ENCODE results near the gene SART3. TPM values are rescaled to one million over a fixed set of nuclear protein-coding genes. Genes with fewer than 3 reads are reported as not detected.
"Not testable (repeated sequence)": the region's sequence is repeated elsewhere in the genome, so short reads cannot be mapped to it uniquely, and the experiment has no call there.

The SART3 gene
- total RNA-seq, 4 donors from 2014 or later: 46.1 to 77.0 (median 62.8) TPM

- H3K27ac ChIP-seq: no peak overlapping the region
- 91% methylated on average over 7 of the region's 7 CpGs for WGBS
- TF ChIP-seq POLR2AphosphoS5 (IDR thresholded peaks at IDR 0.05) (no peak), CTCF (IDR thresholded peaks at IDR 0.05) (no peak), EP300 (IDR thresholded peaks at IDR 0.05) (no peak), POLR2A (IDR thresholded peaks at IDR 0.05) (no peak)
- no peak for DNase-seq (ENCODE audit: low spot score in 2 of 2)
- peak overlapping the region; percentile 41 for H3K4me3 ChIP-seq
- H3K36me3 ChIP-seq: no peaks in the 10 kb centered on the region
- H3K4me1 ChIP-seq: peaks cover 9% of the 10 kb centered on the region
- no peaks in the 10 kb centered on the region for H3K27me3 ChIP-seq
- H3K9me3 ChIP-seq: no peaks in the 10 kb centered on the region
Observed at GRCh38 chr12:108594960-108595710, 34.2 kb upstream of the SART3 start.

- Histone ChIP-seq H3K36me3 (no peaks in the 10 kb centered on the region), H3K4me1 (peaks cover 11% of the 10 kb centered on the region), H3K9me3 (no peaks in the 10 kb centered on the region), H3K4me3 (no peak overlapping the region), H3K27me3 (no peaks in the 10 kb centered on the region), H3K27ac (no peak overlapping the region)
- TF ChIP-seq CTCF (IDR thresholded peaks at IDR 0.05) (no peak), POLR2AphosphoS5 (IDR thresholded peaks at IDR 0.05) (no peak), POLR2A (IDR thresholded peaks at IDR 0.05) (no peak), EP300 (IDR thresholded peaks at IDR 0.05) (no peak)
- no peak for DNase-seq (ENCODE audit: low spot score in 2 of 2)
- 93% methylated on average over 10 of the region's 10 CpGs for WGBS
Observed at GRCh38 chr12:108594323-108594903, 33.4 kb upstream of the SART3 start.

- WGBS: 92% methylated on average over 25 of the region's 25 CpGs
- no peak overlapping the region for H3K4me3 ChIP-seq
Observed at GRCh38 chr12:108592033-108592909, 31.3 kb upstream of the SART3 start.

GRCh38 chr12:108591267-108591980, 30.5 kb upstream of the SART3 start:
- no peak for TF ChIP-seq POLR2A (IDR thresholded peaks at IDR 0.05)
- no peak for TF ChIP-seq POLR2AphosphoS5 (IDR thresholded peaks at IDR 0.05)
- no peak for TF ChIP-seq CTCF (IDR thresholded peaks at IDR 0.05)
- TF ChIP-seq EP300 (IDR thresholded peaks at IDR 0.05): no peak
- no peak overlapping the region for H3K4me3 ChIP-seq
- DNase-seq (ENCODE audit: low spot score in 2 of 2): no peak
- H3K9me3 ChIP-seq: no peaks in the 10 kb centered on the region
- peaks cover 14% of the 10 kb centered on the region for H3K4me1 ChIP-seq
- no peaks in the 10 kb centered on the region for H3K36me3 ChIP-seq
- no peaks in the 10 kb centered on the region for H3K27me3 ChIP-seq
- WGBS: 96% methylated on average over 10 of the region's 22 CpGs
- no peak overlapping the region for H3K27ac ChIP-seq

More at GRCh38 chr12:108592033-108592909, 31.3 kb upstream of the SART3 start:
- no peak for TF ChIP-seq POLR2AphosphoS5 (IDR thresholded peaks at IDR 0.05)
- no peak for TF ChIP-seq POLR2A (IDR thresholded peaks at IDR 0.05)
- no peak for TF ChIP-seq CTCF (IDR thresholded peaks at IDR 0.05)
- no peak for TF ChIP-seq EP300 (IDR thresholded peaks at IDR 0.05)
- no peaks in the 10 kb centered on the region for H3K36me3 ChIP-seq
- no peaks in the 10 kb centered on the region for H3K9me3 ChIP-seq
- no peaks in the 10 kb centered on the region for H3K27me3 ChIP-seq
- H3K27ac ChIP-seq: no peak overlapping the region
- peaks cover 16% of the 10 kb centered on the region for H3K4me1 ChIP-seq
- no peak for DNase-seq (ENCODE audit: low spot score in 2 of 2)

GRCh38 chr12:108590463-108590862, 29.5 kb upstream of the SART3 start:
- peaks cover 13% of the 10 kb centered on the region for H3K4me1 ChIP-seq
- not testable (repeated sequence) for H3K9me3 ChIP-seq; DNase-seq (ENCODE audit: low spot score in 2 of 2); H3K4me3 ChIP-seq; H3K36me3 ChIP-seq; H3K27ac ChIP-seq; H3K27me3 ChIP-seq
- 89% methylated on average over 9 of the region's 9 CpGs for WGBS
